ENCODE data around the gene TACC2.

The TACC2 gene

GRCh38 chr10:122124342-122124741, 135.4 kb downstream of the TACC2 start:
- Histone ChIP-seq H3K9me3 (ENCODE audit: control insufficient read depth in 2 of 2, low read length in 2 of 2) (peaks cover 0 to 2% of the 10 kb centered on the region in 2 donors), H3K27me3 (ENCODE audit: control insufficient read depth in 1 of 2, insufficient read depth in 2 of 2, low read length in 2 of 2) (no peaks in the 10 kb centered on the region), H3K27ac (ENCODE audit: low read length) (peak overlapping the region; percentile 24), H3K4me1 (ENCODE audit: control insufficient read depth, insufficient read depth, low read length) (peaks cover 43% of the 10 kb centered on the region), H3K4me3 (ENCODE audit: low read length in 2 of 2) (no peak overlapping the region), H3K36me3 (ENCODE audit: control insufficient read depth in 2 of 2, insufficient read depth in 2 of 2, low read length in 2 of 2) (peaks cover 3 to 5% of the 10 kb centered on the region in 2 donors), H3K9ac (ENCODE audit: low read length in 2 of 2) (no peak overlapping the region)

DNA sequence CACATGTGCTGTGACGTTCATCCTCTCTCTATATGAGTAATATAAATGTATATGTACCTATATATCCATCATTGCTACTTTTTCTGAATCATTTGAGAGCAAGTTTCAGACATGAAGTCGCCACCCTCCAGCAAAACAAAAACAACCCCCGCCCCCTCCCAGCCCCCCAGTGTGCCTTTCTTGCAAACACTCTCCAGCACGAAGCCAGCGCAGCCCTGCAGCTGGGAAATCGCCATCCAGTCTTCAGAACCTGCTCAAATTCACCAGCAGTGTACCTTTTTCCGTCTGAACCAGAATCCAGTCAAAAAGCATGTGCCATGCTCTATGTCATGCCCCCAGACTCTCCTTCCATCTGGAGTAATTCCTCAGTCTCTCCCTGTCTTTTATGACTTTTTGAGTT, 135.8 kb downstream of the TACC2 start:
- Histone ChIP-seq H3K27me3 (ENCODE audit: control insufficient read depth in 1 of 2, insufficient read depth in 2 of 2, low read length in 2 of 2) (no peaks in the 10 kb centered on the region), H3K9ac (ENCODE audit: low read length in 2 of 2) (no peak overlapping the region), H3K36me3 (ENCODE audit: control insufficient read depth in 2 of 2, insufficient read depth in 2 of 2, low read length in 2 of 2) (peaks cover 3 to 5% of the 10 kb centered on the region in 2 donors), H3K9me3 (ENCODE audit: control insufficient read depth in 2 of 2, low read length in 2 of 2) (peaks cover 0 to 2% of the 10 kb centered on the region in 2 donors), H3K4me3 (ENCODE audit: low read length in 2 of 2) (no peak overlapping the region), H3K4me1 (ENCODE audit: control insufficient read depth, insufficient read depth, low read length) (peaks cover 44% of the 10 kb centered on the region), H3K27ac (ENCODE audit: low read length) (peak overlapping the region; percentile 24)

- H3K4me1 ChIP-seq (ENCODE audit: control insufficient read depth, insufficient read depth, low read length) = peaks cover 50% of the 10 kb centered on the region
- peak overlapping the region; percentile 94 for H3K27ac ChIP-seq (ENCODE audit: low read length)
- H3K4me3 ChIP-seq (ENCODE audit: low read length in 2 of 2) = peak overlapping the region; percentile 73
- H3K27me3 ChIP-seq (ENCODE audit: control insufficient read depth in 1 of 2, insufficient read depth in 2 of 2, low read length in 2 of 2) = no peaks in the 10 kb centered on the region
- peak overlapping the region; percentile 75 to 89 for H3K9ac ChIP-seq (ENCODE audit: low read length in 2 of 2)
- H3K36me3 ChIP-seq (ENCODE audit: control insufficient read depth in 2 of 2, insufficient read depth in 2 of 2, low read length in 2 of 2) = no peaks in the 10 kb centered on the region
- peaks cover 0 to 2% of the 10 kb centered on the region in 2 donors for H3K9me3 ChIP-seq (ENCODE audit: control insufficient read depth in 2 of 2, low read length in 2 of 2)
Measured at GRCh38 chr10:122126763-122127659, 138.0 kb downstream of the TACC2 start.

- Histone ChIP-seq H3K4me3 (ENCODE audit: low read length in 2 of 2) (peak overlapping the region; percentile 73), H3K27ac (ENCODE audit: low read length) (peak overlapping the region; percentile 94), H3K9ac (ENCODE audit: low read length in 2 of 2) (peak overlapping the region; percentile 75 to 89)
Measured at GRCh38 chr10:122127943-122128342, 139.0 kb downstream of the TACC2 start.

DNA sequence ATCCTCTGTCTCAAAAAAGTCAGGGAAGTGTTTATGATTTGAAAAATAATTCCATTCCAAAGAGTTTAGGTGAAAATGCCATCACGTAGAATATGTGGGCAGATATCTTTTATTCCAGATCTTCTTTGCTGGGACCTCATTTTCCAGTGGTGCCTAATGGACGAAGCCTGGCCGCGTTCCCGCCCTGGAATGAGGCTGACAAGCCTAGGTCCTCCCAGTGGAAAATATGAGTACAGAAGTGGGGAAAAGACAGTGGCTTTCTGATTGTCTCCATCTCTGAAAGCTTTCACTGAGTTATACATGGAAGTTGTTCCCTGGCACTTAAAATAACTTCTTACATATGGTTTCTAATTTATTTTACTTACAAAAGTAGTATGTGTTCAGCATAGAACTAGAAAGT, 139.4 kb downstream of the TACC2 start:
- H3K4me3 ChIP-seq (ENCODE audit: low read length in 2 of 2) = peak overlapping the region; percentile 73
- H3K9ac ChIP-seq (ENCODE audit: low read length in 2 of 2) = peak overlapping the region; percentile 75 to 89
- peaks cover 58% of the 10 kb centered on the region for H3K4me1 ChIP-seq (ENCODE audit: control insufficient read depth, insufficient read depth, low read length)
- H3K27me3 ChIP-seq (ENCODE audit: control insufficient read depth in 1 of 2, insufficient read depth in 2 of 2, low read length in 2 of 2) = no peaks in the 10 kb centered on the region
- peak overlapping the region; percentile 94 for H3K27ac ChIP-seq (ENCODE audit: low read length)
- H3K36me3 ChIP-seq (ENCODE audit: control insufficient read depth in 2 of 2, insufficient read depth in 2 of 2, low read length in 2 of 2) = peaks cover 0 to 2% of the 10 kb centered on the region in 2 donors
- H3K9me3 ChIP-seq (ENCODE audit: control insufficient read depth in 2 of 2, low read length in 2 of 2) = peaks cover 0 to 2% of the 10 kb centered on the region in 2 donors

More at GRCh38 chr10:122127943-122128342, 139.0 kb downstream of the TACC2 start:
- peaks cover 55% of the 10 kb centered on the region for H3K4me1 ChIP-seq (ENCODE audit: control insufficient read depth, insufficient read depth, low read length)
- H3K9me3 ChIP-seq (ENCODE audit: control insufficient read depth in 2 of 2, low read length in 2 of 2) = peaks cover 0 to 2% of the 10 kb centered on the region in 2 donors
- no peaks in the 10 kb centered on the region for H3K36me3 ChIP-seq (ENCODE audit: control insufficient read depth in 2 of 2, insufficient read depth in 2 of 2, low read length in 2 of 2)
- no peaks in the 10 kb centered on the region for H3K27me3 ChIP-seq (ENCODE audit: control insufficient read depth in 1 of 2, insufficient read depth in 2 of 2, low read length in 2 of 2)

DNA sequence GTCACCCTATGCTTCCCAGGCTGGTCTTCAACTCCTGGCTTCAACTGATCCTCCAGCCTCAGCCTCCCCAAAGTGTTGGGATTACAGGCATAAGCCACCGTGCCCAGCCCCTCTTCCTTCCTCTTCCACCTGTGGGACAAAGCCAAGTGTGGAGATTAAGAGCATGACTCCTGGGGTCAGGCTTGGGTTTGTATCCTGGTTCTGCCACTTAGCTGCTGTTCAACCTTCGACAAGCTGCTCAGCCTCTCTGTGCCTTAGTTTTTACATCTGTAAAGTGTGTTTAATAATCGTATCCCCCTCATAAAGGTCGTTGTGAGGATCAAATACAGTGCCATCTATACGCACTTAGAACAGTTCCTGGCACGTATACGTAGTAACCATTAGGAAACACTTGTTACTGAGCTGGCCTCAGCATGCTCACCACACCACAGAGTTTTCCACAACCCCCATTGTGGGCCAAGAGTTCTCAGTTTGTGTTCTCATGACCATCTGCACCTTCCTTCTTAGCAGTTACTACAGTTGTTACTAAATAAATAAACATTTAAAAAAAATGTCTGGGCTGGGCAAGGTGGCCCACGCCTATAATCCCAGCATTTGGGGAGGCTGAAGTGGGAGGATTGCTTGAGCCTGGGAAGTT, 141.6 kb downstream of the TACC2 start:
- peak overlapping the region; percentile 58 for H3K27ac ChIP-seq (ENCODE audit: low read length)
- no peaks in the 10 kb centered on the region for H3K27me3 ChIP-seq (ENCODE audit: control insufficient read depth in 1 of 2, insufficient read depth in 2 of 2, low read length in 2 of 2)
- H3K4me1 ChIP-seq (ENCODE audit: control insufficient read depth, insufficient read depth, low read length) = peaks cover 66% of the 10 kb centered on the region
- H3K9me3 ChIP-seq (ENCODE audit: control insufficient read depth in 2 of 2, low read length in 2 of 2) = peaks cover 0 to 2% of the 10 kb centered on the region in 2 donors
- peak overlapping the region in 1 of 2 donors; percentile 19 for H3K9ac ChIP-seq (ENCODE audit: low read length in 2 of 2)
- peaks cover 8 to 11% of the 10 kb centered on the region in 2 donors for H3K36me3 ChIP-seq (ENCODE audit: control insufficient read depth in 2 of 2, insufficient read depth in 2 of 2, low read length in 2 of 2)
- no peak overlapping the region for H3K4me3 ChIP-seq (ENCODE audit: low read length in 2 of 2)

GRCh38 chr10:122132331-122132755, 143.4 kb downstream of the TACC2 start:
- H3K4me3 ChIP-seq (ENCODE audit: low read length in 2 of 2) = no peak overlapping the region
- H3K4me1 ChIP-seq (ENCODE audit: control insufficient read depth, insufficient read depth, low read length) = peaks cover 54% of the 10 kb centered on the region
- peak overlapping the region in 1 of 2 donors; percentile 39 for H3K9ac ChIP-seq (ENCODE audit: low read length in 2 of 2)
- H3K27me3 ChIP-seq (ENCODE audit: control insufficient read depth in 1 of 2, insufficient read depth in 2 of 2, low read length in 2 of 2) = no peaks in the 10 kb centered on the region
- H3K9me3 ChIP-seq (ENCODE audit: control insufficient read depth in 2 of 2, low read length in 2 of 2) = no peaks in the 10 kb centered on the region
- H3K27ac ChIP-seq (ENCODE audit: low read length) = peak overlapping the region; percentile 76
- H3K36me3 ChIP-seq (ENCODE audit: control insufficient read depth in 2 of 2, insufficient read depth in 2 of 2, low read length in 2 of 2) = peaks cover 12 to 14% of the 10 kb centered on the region in 2 donors

- Histone ChIP-seq H3K4me1 (ENCODE audit: control insufficient read depth, insufficient read depth, low read length) (peaks cover 47% of the 10 kb centered on the region), H3K27ac (ENCODE audit: low read length) (peak overlapping the region; percentile 76), H3K36me3 (ENCODE audit: control insufficient read depth in 2 of 2, insufficient read depth in 2 of 2, low read length in 2 of 2) (peaks cover 12 to 14% of the 10 kb centered on the region in 2 donors), H3K27me3 (ENCODE audit: control insufficient read depth in 1 of 2, insufficient read depth in 2 of 2, low read length in 2 of 2) (no peaks in the 10 kb centered on the region), H3K9me3 (ENCODE audit: control insufficient read depth in 2 of 2, low read length in 2 of 2) (no peaks in the 10 kb centered on the region), H3K9ac (ENCODE audit: low read length in 2 of 2) (peak overlapping the region; percentile 13 to 39), H3K4me3 (ENCODE audit: low read length in 2 of 2) (no peak overlapping the region)
Measured at GRCh38 chr10:122132882-122133565, 144.1 kb downstream of the TACC2 start.

- peak overlapping the region in 1 of 2 donors; percentile 29 for H3K9ac ChIP-seq (ENCODE audit: low read length in 2 of 2)
- peak overlapping the region; percentile 41 for H3K27ac ChIP-seq (ENCODE audit: low read length)
- H3K36me3 ChIP-seq (ENCODE audit: control insufficient read depth in 2 of 2, insufficient read depth in 2 of 2, low read length in 2 of 2) = peaks cover 12 to 14% of the 10 kb centered on the region in 2 donors
- no peaks in the 10 kb centered on the region for H3K27me3 ChIP-seq (ENCODE audit: control insufficient read depth in 1 of 2, insufficient read depth in 2 of 2, low read length in 2 of 2)
- H3K4me1 ChIP-seq (ENCODE audit: control insufficient read depth, insufficient read depth, low read length) = peaks cover 48% of the 10 kb centered on the region
- H3K9me3 ChIP-seq (ENCODE audit: control insufficient read depth in 2 of 2, low read length in 2 of 2) = no peaks in the 10 kb centered on the region
- H3K4me3 ChIP-seq (ENCODE audit: low read length in 2 of 2) = no peak overlapping the region
Measured at GRCh38 chr10:122135251-122136025, 146.5 kb downstream of the TACC2 start.
